ENCODE measurements around the gene PIAS1.
"Not testable (repeated sequence)": the region's sequence is repeated elsewhere in the genome, so short reads cannot be mapped to it uniquely, and the experiment has no call there.

PIAS1 gene

DNA sequence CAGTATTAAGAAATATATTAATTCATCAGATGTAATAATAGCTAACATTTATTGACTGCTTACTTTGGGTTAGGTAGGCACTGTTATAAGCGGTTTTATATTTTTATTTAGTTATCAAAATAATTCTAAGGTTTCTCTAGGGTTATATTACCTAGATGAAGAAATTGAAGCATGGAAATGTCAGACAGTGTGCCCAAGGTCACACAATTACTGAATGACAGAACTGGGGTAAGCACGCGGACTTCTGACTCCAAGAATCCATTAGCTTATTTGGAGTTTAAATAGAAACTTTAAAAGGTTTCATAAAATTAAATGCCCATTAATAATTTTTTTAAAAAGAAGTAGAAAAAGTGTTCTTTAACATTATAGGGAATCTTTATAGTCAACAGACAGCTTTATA, 76.7 kb downstream of the PIAS1 start:
- no peak for FAIRE-seq

DNA sequence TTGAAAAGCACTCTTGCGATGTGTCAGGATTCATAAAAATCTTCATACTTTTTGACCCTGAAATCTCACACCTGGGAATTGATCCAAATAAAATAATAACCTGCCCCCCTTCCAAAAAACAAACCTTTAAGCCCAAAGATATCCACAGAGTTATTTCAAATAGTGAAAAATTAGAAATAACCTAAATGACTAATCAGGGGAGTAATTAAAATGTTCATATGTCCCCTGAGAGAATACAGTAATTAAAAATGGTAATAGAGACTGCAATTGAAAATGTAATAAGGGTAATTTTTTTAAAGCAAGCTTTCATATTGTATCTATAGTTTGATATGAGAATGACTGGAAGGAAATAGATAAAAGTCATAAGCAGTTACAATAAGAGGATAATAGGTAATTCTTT, 83.0 kb downstream of the PIAS1 start:
- FAIRE-seq, result no peak

DNA sequence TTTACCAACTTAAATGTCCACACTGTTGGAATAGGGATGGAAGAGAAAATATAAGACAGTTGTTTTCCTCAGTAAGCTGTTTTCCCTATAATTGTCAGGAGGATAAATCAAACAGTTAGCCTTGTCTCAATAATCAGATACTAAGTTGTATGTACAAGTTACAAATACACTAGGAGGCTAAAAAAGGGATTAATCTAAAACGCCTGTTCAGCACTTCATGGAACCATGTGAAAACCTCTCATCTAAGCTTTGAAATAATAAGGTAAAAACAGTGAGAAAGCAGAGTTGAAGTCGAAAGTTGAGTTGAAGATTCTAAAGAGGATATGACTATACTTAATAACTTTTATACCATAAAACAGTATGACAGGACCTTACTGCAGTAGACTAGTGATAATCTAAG, 89.0 kb downstream of the PIAS1 start:
- no peak for FAIRE-seq

DNA sequence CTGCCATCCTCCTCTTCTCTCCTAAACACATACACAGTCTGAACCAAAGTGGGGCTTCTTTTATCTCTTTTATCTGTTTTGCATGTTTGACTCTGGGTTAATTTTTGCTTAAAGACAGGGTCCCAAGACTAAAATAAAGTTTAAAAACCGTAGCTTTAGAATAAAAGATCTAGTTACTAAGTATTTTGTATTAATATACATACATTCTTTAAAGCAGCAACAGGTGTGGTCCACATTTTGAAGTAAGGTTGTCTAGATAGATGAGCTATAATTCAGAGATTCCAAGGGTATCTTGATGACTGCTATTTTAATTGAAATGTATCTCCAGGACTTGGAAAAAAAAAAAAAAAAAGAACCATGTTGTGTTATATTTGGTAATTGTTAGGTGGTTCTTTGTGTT, 89.7 kb downstream of the PIAS1 start:
- FAIRE-seq, result no peak

DNA sequence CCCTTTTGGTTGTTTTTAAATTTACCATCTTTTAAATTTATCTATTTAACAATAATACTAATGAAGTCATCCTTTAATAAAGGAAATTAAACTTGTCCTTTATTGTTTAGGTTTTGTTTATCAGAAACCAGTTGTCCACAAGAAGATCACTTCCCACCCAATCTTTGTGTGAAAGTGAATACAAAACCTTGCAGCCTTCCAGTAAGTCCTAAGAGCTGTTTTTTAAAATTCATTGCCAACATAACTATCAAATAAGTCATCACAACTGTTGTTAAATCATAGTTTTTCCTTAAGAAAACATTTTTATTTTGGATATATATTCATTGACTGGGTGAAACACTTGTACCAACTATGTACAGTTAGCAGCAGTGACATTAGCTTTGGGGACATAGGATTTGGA, 91.6 kb downstream of the PIAS1 start:
- FAIRE-seq, result peak; percentile 37

DNA sequence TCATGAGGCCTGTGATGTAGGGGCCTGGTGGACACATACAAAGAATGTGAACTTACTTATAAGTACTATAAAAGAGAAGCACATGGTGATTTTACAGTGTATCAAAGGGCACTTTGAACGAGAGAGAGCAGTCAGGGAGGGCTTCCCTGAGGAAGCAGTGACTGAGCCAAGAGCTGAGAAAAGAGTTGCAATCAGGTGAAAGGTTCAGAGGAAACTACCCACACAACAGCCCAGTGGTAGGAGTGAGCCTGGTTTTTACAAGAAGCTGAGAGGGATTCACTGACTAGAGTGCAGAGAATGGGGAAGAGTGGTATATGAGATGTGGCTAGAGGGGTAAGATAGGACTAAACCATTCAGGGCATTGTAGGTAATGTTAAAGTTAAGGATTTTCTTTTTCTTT, 93.9 kb downstream of the PIAS1 start:
- no peak for FAIRE-seq

DNA sequence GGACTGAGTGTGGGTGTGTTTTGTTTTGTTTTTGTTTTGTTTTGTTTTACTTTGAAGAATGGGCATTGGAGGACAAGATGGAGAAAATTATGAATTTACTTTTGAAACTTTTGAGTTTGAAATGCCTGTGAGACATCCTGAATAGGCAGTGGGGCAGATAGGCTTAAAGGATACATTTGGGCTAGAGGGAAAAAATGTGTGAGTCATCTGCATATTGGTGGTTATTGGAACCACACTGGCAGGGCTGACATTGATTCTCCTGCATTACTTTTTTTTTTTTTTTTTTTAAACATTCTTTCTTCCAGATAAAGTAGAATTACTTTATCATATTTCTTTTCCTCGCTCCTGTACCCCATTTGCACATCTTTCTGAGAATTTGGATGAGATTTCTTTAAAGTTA, 94.9 kb downstream of the PIAS1 start:
- FAIRE-seq, result no peak

DNA sequence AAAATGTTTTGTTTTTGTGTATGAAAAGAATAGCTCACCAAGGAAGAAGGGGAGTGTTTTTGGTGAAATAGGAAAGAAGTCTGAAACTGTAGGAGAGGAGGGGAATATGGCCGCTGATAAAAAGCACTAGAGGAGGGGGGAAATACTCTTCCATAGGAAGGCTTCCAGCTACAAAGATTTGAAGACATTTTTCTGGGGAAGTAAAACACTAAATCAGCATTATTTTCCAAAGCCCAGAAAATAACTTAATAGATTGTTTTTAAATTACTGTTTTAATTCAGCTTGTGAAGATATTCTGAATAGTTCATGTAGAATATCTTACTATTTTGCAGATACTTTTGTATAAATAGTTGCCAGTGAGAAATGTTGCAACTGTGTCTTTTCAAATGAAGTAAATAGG, 96.1 kb downstream of the PIAS1 start:
- FAIRE-seq, result no peak

DNA sequence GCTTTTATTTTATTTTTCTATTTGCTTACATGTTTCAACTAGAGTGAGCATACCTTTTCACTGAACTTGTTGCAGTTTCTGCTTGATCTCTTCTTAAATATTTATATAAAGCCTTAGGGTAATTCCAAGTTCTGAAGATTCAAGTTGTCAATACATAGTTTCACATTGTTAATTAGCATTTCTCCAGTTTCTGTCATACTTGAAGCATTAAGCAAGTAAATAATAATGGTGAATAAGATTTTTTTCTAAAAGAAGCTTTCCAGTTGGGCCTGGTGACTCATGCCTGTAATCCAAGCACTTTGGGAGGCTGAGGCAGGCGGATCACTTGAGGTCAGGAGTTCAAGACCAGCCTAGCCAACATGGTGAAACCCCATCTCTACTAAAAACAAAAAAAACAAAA, 97.2 kb downstream of the PIAS1 start:
- FAIRE-seq, result no peak

DNA sequence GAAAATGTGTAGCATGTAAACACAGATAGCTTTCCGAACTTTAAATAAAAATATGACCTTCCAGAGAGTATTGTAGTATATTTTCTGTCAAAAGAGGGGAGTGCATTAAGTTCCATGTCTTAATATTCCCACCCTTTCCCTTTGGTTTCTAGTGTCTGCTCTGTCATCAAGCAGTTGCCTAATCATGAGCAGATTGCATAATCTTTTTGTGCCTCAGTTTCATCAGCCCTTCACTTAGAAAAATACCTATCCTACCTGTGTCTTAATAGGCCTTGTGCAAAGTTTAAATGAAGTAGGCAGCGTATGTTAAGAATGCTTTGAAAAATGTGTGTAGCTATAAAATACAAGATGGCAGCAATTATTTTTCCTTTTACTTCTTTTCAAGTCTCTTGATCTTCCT, 98.2 kb downstream of the PIAS1 start:
- FAIRE-seq, result no peak

DNA sequence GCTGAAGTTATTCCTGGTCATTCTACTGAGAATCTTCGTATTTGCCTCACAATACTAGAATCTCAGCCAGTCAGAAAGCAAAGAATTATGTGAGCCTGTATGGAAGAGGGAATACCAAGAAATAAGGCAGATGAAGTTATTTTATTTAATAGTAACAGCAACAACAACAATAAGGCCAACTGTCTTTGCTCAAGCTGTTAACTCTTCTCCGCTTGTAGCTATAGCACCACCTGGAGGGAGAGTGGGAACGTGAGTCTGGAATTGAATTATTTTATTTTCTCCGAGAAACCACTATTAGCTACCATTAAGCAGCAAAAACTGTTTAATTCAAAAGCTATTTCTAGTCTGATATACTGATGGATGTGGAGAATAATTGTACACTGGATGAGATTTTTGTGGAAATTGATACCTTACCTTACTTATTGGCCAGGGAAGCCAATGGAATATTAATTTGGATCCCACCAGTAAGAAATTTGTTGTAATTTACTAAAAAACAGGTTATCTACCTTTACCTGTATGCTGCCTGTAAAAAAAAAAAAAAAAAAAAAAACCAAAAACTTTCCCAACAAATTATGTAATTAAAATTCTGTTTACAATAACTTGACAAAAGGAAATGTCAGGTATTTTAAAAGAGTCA, 100.9 kb downstream of the PIAS1 start:
- peak; percentile 61 for FAIRE-seq

DNA sequence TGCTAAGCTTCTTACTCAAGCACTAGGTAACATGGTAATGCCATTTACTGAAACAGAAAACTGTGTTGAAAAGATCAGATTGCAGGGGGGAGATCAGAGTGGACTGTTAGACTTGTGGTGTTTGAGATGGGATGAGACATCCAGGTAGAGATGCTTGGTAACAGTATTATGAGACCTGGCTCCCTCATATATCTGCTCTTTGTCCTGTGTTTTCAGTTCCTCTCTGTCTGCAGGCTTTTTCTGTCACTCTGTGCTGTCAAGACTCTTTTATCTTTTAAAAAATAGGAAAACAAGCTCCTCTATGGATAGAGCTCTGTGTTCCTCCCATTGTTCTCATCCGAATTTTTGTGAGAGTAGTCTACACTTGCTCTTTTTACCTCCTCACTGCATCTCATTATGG, 103.0 kb downstream of the PIAS1 start:
- FAIRE-seq, result no peak

DNA sequence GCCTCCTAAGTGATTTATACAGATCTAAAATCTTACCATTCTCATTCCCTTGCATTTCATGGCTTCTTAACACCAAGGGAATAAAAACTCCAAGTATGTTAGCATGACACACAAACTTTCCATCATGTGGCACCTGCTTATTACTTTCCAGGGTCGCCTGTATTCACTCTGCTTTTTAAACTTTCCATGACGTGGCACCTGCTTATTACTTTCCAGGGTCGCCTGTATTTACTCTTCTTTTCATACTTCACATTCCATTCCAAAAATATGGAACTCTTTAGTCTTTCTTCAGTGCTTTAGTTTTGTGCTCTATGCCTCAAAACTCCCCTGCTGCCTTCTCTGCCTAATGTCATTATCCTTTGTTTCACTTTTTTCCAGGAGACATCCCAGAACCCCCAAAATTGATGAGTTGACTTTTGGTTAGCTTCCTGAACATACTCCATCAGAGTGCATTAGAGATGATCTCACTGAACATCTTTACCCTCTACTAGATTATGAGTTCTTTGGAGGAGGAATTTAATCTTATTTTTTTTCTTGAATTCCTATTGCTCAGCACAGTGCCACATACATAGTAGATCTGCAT, 104.0 kb downstream of the PIAS1 start:
- no peak for FAIRE-seq

DNA sequence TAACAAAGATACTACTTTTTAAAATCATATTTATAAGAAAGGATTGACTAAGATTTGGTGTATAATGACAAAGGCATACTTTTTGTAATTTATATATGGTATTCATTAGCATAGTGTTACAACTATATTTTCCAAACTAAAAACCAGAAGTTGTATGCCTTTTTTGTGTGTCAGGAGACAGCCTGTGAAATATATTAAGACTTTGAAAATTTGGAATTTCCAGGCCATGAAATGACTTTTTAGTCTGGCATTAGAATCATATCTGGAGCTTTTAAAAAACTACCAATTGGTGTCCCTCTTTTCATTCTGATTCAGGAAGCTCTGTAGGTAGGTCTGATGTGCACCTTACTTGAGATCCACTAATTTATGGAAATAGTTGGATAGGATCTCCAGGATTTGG, 109.1 kb downstream of the PIAS1 start:
- FAIRE-seq, result no peak

DNA sequence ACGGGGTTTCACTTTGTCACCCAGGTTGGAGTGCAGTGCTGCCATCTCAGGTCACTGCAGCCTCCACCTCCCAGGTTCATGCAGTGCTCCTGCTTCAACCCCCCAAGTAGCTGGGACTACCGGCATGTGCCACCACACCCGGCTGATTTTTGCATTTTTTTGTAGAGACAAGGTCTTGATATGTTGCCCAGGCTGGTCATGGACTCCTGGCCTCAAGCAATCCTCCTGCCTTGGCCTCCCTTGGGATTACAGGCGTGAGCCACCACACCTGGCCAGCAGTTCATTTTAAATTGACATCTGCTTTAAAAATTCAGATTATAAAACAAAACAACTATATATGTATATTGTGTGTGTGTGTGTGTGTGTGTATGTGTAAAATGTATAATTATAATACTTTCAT, 112.7 kb downstream of the PIAS1 start:
- no peak for FAIRE-seq

DNA sequence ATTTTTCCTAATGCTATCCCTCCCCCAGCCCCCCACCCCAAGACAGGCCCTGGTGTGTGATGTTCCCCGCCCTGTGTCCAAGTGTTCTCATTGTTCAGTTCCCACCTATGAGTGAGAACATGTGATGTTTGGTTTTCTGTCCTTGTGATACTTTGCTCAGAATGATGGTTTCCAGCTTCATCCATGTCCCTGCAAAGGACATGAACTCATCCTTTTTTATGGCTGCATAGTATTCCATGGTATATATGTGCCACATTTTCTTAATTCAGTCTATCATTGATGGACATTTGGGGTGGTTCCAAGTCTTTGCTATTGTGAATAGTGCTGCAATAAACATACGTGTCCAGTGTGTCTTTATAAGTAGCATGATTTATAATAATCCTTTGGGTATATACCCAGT, 117.9 kb downstream of the PIAS1 start:
- not testable (repeated sequence) for FAIRE-seq

DNA sequence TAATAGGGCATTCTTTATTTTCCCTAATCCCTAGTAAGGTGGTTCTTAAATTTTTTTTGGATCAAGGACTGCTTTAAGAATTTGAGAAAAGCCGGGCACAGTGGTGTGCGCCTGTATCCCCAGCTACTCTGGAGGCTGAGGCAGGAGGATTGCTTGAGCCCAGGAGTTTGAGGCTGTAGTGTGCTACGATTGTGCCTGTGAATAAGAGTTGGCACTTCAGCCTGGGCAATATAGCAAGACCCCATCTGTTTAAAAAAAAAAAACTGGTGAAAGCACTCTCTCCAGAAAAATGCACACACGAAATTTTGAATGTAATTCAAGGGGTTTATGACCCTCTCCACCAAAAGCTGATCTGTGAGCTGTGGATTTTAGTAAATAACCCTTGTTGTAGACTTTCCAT, 119.0 kb downstream of the PIAS1 start:
- FAIRE-seq, result no peak

DNA sequence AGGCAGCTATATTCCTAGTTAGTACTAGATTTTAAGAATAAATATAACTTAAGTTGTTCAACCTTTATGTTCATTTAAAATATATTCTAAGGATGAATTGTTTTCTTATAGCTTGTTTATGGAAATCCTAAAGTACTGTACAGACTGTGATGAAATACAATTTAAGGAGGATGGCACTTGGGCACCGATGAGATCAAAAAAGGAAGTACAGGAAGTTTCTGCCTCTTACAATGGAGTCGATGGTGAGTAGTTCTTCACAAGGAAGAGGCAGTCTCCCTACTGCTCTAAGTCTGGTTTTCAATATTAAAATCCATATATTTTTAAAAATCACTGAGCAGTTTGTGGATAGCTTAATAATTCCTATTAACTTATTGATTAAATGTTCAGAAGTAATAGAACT, 121.4 kb downstream of the PIAS1 start:
- FAIRE-seq, result no peak

DNA sequence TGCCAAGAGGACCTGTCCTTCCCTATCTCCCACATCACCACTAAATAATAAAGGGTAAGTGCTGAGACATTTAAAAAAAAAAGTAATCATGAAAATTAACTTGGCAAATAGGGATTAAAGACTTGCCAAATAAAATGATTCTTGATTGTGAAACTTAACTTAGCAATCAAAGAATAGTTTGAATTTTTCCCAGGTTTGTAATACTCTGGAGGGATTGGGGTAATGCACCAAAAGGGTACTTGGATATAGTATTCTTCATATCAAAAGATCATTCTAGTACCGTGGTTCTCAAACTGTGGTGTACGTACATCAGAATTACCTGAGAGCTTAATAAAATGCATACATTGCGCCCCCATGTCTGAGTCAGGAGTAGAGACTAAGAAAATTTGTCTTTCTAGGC, 122.5 kb downstream of the PIAS1 start:
- FAIRE-seq, result no peak

DNA sequence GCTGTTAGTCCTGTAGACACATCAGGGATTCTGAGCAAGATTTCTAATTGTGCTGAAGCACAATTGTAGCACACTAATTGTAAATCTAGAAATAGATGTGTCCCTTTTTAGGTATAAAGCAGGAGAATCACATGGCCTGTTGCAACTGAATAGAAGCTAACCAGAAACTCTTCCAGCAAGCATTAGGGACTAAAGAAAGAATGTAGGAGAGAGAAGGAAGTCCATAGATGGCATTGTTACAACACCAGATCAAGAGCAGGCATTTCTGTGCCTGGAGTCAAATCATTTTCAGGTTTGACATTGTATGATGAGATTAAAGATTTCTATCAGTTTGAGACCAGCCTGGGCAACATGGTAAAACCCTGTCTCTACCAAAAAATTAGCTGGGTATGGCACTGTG, 123.6 kb downstream of the PIAS1 start:
- FAIRE-seq, result no peak

DNA sequence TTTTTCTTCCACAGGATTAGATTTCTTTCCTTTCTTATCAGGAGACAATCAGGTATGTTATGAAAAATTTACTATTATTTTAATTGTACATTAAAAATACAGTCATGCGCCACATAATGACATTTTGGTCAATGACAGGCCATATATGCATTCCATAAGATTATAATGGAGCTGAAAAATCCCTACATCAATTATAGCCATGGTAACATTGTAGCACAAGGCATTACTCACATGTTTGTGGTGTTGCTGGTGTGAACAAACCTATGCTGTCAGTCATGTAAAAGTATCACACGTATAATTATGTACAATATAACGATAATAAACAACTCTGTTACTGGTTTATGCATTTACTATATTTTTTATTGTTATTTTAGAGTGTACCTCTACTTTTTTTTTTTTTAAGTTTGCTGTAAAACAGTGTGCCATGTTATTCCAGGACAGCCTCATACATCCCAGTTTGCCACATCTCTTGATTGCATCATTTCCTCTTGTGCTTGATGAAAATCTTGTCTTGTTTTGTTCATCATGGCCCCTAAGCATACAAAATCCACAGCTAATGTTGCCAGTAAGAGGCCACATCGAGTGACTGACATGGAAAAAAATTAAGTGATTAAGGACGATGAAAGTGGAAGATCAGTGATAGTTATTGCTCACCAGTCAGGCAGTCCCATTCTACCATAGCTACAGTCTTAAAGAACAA, 129.7 kb downstream of the PIAS1 start:
- FAIRE-seq, result no peak

DNA sequence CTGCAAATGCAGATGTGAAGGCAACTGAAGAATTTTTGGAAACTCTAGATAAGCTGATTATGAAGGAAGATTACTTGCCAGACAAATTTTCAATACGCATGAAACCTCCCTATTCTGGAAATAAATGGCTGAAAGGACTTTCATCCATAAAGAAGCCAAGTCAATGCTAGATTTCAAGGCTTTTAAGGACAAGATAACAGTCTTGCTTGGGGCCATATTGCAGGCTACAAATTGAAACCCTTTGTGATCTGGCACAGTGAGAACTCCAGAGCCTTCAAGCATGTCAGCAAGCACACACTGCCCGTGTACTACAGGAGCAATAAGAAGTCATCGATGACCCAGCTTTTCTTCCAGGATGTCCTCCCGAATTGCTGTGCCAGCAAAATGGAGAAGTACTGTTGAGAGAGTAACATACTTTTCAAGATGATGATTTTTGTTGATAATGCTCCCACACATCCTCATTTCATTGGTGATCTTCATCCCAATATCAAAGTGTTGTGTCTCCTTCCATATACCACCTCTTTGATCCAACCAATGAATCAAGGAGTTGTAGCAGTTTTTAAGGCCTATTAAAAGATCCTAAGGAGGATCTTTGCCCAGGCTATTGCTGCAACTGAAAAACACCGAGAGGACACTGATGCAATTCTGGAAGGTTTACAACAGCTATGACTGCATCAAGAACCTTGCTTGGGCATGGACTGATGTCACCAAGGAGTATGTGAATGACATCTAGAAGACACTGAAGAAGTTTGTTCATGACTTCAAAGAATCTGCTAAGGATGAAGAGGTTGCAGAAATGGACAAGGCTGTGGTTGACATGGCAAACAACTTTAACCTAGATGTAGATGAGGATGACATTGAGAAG, 130.7 kb downstream of the PIAS1 start:
- FAIRE-seq, result no peak

DNA sequence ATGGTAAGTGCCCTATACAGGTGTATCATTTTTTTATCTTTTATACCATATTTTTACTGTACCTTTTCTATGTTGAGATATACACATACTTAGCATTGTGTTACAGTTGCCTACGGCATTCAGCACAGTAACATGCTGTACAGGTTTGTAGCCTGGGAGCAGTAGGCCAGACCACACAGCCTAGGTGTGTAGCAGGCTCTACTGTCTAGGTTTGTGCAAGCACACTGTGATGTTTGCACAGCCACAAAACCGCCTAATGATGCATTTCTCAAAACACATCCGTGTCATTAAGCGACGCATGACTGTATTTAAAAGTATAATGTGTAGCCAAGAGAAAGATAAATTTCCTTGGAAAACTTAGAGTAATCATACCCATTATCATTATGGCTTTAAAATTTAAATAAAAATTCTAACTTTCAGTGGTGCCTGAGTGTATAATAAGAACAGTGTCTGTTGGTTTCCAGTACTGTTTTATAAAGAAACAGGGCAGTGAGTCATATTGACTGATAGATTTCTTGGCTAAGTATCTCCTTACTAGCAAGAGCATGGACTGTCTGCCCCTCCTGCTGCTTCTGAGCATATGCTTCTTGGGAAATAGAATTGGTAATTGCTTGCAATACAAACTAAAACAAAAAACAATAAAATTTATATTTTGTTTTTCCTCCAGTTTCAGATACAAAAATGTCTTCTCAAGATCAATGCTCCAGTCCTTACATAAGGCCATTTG, 132.7 kb downstream of the PIAS1 start:
- no peak for FAIRE-seq

Measured in TTC549 (cell line).